MM.1S (cell line): ENCODE data around the gene PROC.

Source experiments
- EZH2 ChIP-seq: fragments of 300-600 bp; sonication (generic); optimal IDR thresholded peaks from 2 replicates; pipeline ENCODE3; 2017; ENCODE audit warnings: low read depth, mild to moderate bottlenecking, antibody characterized with exemption, low read length, mixed read lengths
- TF ChIP-seq, protein P1 (sequence below): fragments of 300-600 bp; sonication (generic); IDR thresholded peaks from 2 replicates; pipeline ENCODE4 v1.5.1; 2016; ENCODE audit warnings: antibody characterized with exemption, low read length, mixed read lengths

DNA sequence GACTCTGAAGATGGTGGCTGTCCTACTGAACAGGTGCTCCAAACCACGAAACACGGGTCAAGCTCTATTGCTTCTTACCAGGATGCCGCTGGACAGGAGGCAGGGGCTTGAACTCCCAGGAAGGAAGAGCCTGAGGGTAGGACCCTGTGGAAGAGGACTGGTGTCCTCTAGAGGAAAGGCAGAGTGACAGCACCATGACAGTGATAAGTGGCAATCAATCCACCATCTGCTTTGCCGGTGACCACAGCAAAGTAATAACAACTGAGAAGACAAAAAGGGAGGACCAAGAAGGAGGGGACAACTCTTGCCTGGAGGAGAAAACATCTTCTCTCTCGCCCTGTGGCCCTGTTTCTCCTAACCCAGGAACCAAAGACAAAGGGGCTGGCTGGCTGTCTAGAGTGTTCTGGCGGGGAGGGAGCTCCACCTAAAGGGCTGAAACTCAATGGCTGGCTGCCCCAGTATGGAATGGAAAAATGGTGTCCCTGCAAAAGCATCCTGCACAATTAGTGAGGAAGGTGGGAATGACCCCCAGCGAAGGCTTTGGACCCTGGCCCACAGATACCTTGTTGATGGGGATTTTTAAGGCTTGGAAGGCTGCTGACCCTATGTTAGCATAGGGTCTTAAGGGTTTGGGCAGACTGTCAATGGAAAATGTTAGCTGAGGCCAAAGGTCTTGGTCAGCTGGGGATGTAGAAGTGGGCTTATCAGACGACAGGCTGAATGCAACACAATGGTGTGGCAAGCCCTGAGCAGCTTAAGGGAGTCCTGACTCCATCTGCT is 35.4 kb downstream of the PROC start:
- TF ChIP-seq, protein P1, sequence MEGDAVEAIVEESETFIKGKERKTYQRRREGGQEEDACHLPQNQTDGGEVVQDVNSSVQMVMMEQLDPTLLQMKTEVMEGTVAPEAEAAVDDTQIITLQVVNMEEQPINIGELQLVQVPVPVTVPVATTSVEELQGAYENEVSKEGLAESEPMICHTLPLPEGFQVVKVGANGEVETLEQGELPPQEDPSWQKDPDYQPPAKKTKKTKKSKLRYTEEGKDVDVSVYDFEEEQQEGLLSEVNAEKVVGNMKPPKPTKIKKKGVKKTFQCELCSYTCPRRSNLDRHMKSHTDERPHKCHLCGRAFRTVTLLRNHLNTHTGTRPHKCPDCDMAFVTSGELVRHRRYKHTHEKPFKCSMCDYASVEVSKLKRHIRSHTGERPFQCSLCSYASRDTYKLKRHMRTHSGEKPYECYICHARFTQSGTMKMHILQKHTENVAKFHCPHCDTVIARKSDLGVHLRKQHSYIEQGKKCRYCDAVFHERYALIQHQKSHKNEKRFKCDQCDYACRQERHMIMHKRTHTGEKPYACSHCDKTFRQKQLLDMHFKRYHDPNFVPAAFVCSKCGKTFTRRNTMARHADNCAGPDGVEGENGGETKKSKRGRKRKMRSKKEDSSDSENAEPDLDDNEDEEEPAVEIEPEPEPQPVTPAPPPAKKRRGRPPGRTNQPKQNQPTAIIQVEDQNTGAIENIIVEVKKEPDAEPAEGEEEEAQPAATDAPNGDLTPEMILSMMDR: no peak
- TF ChIP-seq EZH2: no peak
